GM18907 (cell line): ENCODE measurements around the gene SLAMF6.

Source experiments
- ATAC-seq: cut with Tn5 transposase; IDR thresholded peaks from one replicate; pipeline ENCODE4 v1.9.1; 2021; ENCODE audit warnings: mild to moderate bottlenecking, moderate library complexity; ENCODE audit not compliant: unreplicated experiment

Gene SLAMF6

DNA sequence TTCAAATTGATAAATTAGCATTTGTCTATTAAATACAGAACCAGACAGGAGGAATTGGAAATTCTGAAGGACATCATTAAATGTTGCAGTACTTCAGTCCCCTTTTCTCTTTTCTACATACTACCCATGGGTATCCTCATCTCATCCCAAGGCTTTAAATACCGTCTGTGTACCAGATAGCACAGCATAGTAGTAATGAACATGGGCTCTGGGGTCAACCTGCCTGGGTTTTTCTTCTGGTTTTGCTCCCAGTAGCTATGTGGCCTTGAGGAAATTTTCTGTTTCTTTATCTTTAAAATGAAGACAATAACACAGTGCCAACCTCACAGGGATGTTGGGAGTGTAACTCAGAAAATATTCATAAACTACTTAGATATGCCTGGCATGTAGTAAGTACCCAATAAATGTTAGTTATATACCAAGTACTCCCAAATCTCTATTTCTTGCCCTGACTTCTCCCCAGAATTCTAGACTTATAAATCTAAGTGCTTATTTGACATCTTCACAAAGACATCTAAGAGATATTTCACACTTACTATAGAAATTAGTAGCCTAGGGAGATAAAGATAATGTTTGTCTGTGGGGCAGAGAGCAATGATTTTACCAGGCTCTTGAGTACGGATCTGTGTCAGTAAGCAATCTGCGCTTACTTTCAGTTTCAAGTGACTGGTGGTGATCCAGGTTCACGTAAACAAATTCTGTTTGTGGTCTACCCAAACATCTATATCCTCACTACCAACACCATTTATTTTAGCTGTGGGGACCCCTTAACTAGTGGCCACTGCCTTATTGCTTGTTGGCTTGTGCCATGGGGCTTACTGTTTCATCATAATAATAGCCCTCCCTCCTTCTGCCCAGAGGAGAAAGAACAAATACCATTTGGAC, 85.4 kb downstream of the SLAMF6 start:
- peak; percentile 81 for ATAC-seq

DNA sequence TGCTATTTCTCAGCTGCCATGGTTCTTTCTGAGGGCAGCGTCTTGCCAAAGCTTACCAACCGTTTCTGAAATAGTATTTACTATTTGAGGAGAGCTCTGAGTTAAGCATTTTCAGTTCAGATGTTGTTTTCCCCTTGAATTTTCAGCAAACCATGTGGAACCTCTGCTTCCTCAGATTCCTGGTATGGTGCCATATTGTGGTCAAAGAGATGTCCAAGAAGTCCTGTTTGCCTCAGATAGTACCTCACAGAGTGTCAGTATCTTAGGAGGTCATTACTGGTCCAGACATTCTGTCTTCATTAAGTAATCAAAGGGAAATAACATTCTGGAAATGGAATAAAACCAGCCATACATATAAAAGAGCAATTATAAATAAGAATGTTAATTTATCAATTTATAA, 86.1 kb downstream of the SLAMF6 start:
- ATAC-seq, result no peak
